Measurements from ENCODE around the gene RAB6B. TPM values are rescaled to one million over a fixed set of nuclear protein-coding genes. Genes with fewer than 3 reads are reported as not detected.

RAB6B gene
- polyA plus RNA-seq, 1 donor from 2014 or later = 57.5 TPM

DNA sequence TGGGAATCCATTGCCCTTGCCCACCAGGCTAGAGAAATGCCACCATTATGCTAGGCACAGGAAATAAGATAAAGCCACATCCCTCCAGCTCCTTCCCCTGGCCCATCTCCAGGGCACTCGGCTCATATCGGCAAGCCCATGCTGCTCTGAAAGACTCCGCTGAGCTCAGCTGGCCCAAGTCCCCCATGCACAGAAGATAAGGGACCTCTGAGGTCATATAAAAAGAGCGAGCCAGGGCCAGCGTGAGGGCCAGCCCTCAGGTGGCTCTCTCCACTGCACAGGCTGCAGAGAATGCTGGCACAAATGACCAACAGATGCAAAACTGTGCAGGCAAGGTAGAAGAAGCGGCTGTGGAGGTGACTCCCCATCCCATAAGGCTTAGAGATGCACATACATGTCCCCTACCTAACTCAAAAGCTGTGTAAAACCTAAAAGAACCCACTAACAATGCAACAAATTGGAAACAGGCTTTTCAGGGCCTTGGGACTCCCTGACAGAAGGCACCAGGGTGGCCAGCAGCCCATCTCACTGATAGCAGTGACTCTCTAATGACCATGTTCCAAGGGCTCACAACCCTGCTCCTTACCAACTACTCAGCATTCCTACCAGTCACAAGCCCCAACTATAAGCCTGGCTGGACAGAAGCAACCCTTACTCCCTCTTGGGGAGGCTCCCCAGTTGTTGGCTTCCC is 3.0 kb downstream of the RAB6B start:
- no peaks in the 10 kb centered on the region for H3K9me3 ChIP-seq (ENCODE audit: low read length)
- H3K36me3 ChIP-seq (ENCODE audit: insufficient read depth, low read length) = no peaks in the 10 kb centered on the region
- H3F3A ChIP-seq (ENCODE audit: insufficient read depth, low read length, poor library complexity, severe bottlenecking) = no peaks in the 10 kb centered on the region
- TF ChIP-seq EP300 (conservative IDR thresholded peaks at IDR 0.05; ENCODE audit: poor library complexity, severe bottlenecking) = no peak
- TF ChIP-seq, protein P1, sequence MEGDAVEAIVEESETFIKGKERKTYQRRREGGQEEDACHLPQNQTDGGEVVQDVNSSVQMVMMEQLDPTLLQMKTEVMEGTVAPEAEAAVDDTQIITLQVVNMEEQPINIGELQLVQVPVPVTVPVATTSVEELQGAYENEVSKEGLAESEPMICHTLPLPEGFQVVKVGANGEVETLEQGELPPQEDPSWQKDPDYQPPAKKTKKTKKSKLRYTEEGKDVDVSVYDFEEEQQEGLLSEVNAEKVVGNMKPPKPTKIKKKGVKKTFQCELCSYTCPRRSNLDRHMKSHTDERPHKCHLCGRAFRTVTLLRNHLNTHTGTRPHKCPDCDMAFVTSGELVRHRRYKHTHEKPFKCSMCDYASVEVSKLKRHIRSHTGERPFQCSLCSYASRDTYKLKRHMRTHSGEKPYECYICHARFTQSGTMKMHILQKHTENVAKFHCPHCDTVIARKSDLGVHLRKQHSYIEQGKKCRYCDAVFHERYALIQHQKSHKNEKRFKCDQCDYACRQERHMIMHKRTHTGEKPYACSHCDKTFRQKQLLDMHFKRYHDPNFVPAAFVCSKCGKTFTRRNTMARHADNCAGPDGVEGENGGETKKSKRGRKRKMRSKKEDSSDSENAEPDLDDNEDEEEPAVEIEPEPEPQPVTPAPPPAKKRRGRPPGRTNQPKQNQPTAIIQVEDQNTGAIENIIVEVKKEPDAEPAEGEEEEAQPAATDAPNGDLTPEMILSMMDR (IDR thresholded peaks at IDR 0.05; ENCODE audit: poor library complexity, severe bottlenecking) = no peak
- TF ChIP-seq EZH2 (IDR thresholded peaks at IDR 0.05; ENCODE audit: borderline replicate concordance, insufficient read depth, low read length, poor library complexity, severe bottlenecking) = no peak
- no peak for TF ChIP-seq TAF1 (IDR thresholded peaks at IDR 0.05; ENCODE audit: low read depth)
- TF ChIP-seq, protein P2, sequence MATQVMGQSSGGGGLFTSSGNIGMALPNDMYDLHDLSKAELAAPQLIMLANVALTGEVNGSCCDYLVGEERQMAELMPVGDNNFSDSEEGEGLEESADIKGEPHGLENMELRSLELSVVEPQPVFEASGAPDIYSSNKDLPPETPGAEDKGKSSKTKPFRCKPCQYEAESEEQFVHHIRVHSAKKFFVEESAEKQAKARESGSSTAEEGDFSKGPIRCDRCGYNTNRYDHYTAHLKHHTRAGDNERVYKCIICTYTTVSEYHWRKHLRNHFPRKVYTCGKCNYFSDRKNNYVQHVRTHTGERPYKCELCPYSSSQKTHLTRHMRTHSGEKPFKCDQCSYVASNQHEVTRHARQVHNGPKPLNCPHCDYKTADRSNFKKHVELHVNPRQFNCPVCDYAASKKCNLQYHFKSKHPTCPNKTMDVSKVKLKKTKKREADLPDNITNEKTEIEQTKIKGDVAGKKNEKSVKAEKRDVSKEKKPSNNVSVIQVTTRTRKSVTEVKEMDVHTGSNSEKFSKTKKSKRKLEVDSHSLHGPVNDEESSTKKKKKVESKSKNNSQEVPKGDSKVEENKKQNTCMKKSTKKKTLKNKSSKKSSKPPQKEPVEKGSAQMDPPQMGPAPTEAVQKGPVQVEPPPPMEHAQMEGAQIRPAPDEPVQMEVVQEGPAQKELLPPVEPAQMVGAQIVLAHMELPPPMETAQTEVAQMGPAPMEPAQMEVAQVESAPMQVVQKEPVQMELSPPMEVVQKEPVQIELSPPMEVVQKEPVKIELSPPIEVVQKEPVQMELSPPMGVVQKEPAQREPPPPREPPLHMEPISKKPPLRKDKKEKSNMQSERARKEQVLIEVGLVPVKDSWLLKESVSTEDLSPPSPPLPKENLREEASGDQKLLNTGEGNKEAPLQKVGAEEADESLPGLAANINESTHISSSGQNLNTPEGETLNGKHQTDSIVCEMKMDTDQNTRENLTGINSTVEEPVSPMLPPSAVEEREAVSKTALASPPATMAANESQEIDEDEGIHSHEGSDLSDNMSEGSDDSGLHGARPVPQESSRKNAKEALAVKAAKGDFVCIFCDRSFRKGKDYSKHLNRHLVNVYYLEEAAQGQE (IDR thresholded peaks at IDR 0.05; ENCODE audit: borderline replicate concordance) = no peak
- no peak for TF ChIP-seq SMC3 (conservative IDR thresholded peaks at IDR 0.05; ENCODE audit: poor library complexity)
- no peak for TF ChIP-seq RAD21 (conservative IDR thresholded peaks at IDR 0.05)
- TF ChIP-seq MXI1 (conservative IDR thresholded peaks at IDR 0.05; ENCODE audit: poor library complexity, severe bottlenecking) = no peak
- no peak for TF ChIP-seq POLR2AphosphoS5 (IDR thresholded peaks at IDR 0.05)
- H2AFZ ChIP-seq (ENCODE audit: low read depth, low read length) = no peak overlapping the region
- no peak overlapping the region for H3K9ac ChIP-seq (ENCODE audit: low read length)
- peak overlapping the region; percentile 96 for H3K4me3 ChIP-seq (ENCODE audit: low read length)
- no peaks in the 10 kb centered on the region for H3K9me2 ChIP-seq (ENCODE audit: insufficient read depth, low read length)
- H3K27ac ChIP-seq (ENCODE audit: low read length) = no peak overlapping the region
- H3K4me2 ChIP-seq (ENCODE audit: low read length) = no peak overlapping the region
- H4K20me1 ChIP-seq (ENCODE audit: insufficient read depth) = no peaks in the 10 kb centered on the region
- H3K27me3 ChIP-seq (ENCODE audit: insufficient read depth, low read depth, low read length) = no peaks in the 10 kb centered on the region
- H3K79me2 ChIP-seq (replicated peaks; ENCODE audit: insufficient read depth, low read length) = peaks cover 44% of the 10 kb centered on the region

DNA sequence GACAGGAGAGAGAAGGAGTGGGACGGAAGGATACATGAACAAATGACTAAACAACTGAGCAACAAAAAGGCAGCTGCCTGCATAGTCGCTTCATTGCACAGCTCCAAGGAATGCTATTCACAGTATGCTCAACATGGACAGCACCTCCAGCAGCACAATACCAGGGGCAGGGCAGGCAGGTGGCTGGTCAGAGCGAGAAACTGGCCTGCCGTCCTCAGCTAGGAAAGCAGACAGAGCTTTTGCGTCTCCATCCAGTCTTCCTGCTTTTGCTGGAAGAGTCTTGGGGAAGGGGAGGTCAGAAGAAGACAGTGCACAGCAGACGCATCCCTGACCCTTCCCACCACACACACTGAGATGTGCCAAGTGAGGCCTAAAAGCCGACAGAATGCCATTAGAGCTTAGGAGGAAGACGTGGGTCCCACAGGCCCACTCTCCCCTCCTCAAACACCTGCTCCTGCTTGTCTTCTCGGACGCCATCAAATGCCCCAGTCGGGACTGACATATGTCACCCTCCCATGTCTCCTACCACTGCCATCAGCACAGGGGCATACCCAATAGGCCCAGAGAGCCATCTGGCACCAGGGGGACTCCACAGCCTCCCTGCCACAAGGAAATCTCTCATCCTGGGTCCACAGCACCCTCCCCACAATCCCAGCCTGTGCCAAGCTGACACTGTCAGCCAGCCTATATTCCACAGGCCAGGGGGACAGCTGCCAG is 3.9 kb downstream of the RAB6B start:
- H3K27ac ChIP-seq (ENCODE audit: low read length) = no peak overlapping the region
- no peaks in the 10 kb centered on the region for H3F3A ChIP-seq (ENCODE audit: insufficient read depth, low read length, poor library complexity, severe bottlenecking)
- H3K9me2 ChIP-seq (ENCODE audit: insufficient read depth, low read length) = no peaks in the 10 kb centered on the region
- no peak for TF ChIP-seq TAF1 (IDR thresholded peaks at IDR 0.05; ENCODE audit: low read depth)
- H2AFZ ChIP-seq (ENCODE audit: low read depth, low read length) = no peak overlapping the region
- no peaks in the 10 kb centered on the region for H3K36me3 ChIP-seq (ENCODE audit: insufficient read depth, low read length)
- H3K79me2 ChIP-seq (replicated peaks; ENCODE audit: insufficient read depth, low read length) = peaks cover 44% of the 10 kb centered on the region
- no peak overlapping the region for H3K9ac ChIP-seq (ENCODE audit: low read length)
- no peaks in the 10 kb centered on the region for H3K9me3 ChIP-seq (ENCODE audit: low read length)
- H4K20me1 ChIP-seq (ENCODE audit: insufficient read depth) = no peaks in the 10 kb centered on the region
- H3K4me3 ChIP-seq (ENCODE audit: low read length) = peak overlapping the region; percentile 96
- H3K4me2 ChIP-seq (ENCODE audit: low read length) = no peak overlapping the region
- H3K27me3 ChIP-seq (ENCODE audit: insufficient read depth, low read depth, low read length) = no peaks in the 10 kb centered on the region
